Ureter (tissue), 1 donor: ENCODE data around the gene KRTAP12-1. TPM values are rescaled to one million over a fixed set of nuclear protein-coding genes. Genes with fewer than 3 reads are reported as not detected.
"Not testable (repeated sequence)": the region's sequence is repeated elsewhere in the genome, so short reads cannot be mapped to it uniquely, and the experiment has no call there.

ENCODE experiments used
- DNase-seq: peaks from one replicate; pipeline ENCODE4 v3.0.0-alpha.2; 2020; ENCODE audit warnings: low spot score
- total RNA-seq: library from RNA; stranded (reverse); gene quantifications from one replicate; pipeline ENCODE4 v1.2.4, GENCODE V29; 2023
- donor health status: DM: yes; HTN: yes; CAD: no.

The KRTAP12-1 gene
- total RNA-seq, 1 donor from 2014 or later: not detected

DNA sequence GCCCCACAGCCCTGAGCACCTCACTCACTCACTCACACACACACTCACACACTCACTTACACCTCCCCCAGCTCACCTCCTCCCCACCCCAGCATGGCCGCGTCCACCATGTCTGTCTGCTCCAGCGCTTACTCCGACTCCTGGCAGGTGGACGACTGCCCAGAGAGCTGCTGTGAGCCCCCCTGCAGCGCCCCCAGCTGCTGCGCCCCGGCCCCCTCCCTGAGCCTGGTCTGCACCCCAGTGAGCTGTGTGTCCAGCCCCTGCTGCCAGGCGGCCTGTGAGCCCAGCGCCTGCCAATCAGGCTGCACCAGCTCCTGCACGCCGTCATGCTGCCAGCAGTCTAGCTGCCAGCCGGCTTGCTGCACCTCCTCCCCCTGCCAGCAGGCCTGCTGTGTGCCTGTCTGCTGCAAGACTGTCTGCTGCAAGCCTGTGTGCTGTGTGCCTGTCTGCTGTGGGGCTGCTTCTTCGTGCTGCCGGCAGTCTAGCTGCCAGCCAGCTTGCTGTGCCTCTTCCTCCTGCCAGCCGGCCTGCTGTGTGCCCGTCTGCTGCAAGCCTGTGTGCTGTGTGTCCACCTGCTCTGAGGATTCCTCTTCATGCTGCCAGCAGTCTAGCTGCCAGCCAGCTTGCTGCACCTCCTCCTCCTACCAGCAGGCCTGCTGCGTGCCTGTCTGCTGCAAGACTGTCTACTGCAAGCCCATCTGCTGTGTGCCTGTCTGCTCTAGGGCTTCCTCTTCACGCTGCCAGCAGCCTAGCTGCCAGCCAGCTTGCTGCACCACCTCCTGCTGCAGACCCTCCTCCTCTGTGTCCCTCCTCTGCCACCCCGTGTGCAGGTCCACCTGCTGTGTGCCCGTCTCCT lies 35.4 kb downstream of the KRTAP12-1 start, which contains the start of gene KRTAP10-11:
Gene KRTAP10-11, plus strand, starts transcription at position 49 of the 856 bp plus-strand sequence. Its CDS starts 45 bp downstream, at position 94.
- DNase-seq: not testable (repeated sequence)

GRCh38 chr21:44644878-44645277 lies 37.1 kb downstream of the KRTAP12-1 start:
- DNase-seq: no peak

DNA sequence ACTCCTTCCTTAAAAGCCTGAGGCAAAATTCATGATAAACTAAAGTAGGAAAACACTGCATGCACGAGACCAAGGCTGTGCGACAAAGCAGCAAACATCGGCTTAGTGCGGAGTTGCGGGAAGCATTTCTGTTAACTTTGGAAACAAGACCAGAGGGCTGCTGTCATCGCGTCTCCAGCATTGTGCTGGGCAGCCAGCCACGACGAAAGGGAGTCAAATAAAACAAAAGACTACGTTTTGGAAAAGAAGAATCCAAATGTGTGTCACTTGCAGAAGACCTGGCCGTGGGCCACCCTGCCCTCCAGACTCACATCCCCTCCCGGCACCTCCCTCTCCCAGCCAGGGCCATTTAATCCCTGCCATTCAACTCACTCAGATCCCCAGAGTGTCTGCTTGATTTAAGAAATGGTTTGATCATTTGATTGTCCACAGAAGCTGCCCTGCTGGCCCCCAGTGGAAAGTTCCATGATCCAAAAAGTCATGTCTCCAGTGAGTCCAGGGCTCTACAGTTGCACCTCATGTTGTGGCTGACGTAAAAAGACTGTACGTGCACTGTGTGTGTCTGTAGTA lies 38.1 kb downstream of the KRTAP12-1 start:
- DNase-seq: no peak

DNA sequence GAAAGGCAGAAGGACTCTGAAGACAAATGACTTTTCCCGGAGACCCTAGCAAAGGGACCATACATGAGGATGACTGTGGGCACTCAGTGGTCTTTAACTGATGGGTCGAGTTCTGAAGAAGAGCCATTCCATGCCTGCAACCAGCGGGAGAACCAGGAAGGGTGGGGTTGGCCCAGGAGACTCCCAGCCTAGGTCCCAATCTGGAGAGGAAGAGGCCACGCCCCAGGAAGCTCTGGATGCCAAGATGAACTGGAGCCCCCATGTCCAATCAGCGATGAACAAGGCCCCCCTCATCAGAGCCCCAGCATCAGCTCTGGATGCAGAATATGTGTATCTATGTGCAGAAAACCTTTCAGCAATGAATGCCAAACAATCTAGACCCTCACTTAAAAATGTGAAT lies 41.2 kb downstream of the KRTAP12-1 start:
- no peak for DNase-seq

- no peak for DNase-seq
Observed at GRCh38 chr21:44639331-44639655, 42.7 kb downstream of the KRTAP12-1 start.

DNA sequence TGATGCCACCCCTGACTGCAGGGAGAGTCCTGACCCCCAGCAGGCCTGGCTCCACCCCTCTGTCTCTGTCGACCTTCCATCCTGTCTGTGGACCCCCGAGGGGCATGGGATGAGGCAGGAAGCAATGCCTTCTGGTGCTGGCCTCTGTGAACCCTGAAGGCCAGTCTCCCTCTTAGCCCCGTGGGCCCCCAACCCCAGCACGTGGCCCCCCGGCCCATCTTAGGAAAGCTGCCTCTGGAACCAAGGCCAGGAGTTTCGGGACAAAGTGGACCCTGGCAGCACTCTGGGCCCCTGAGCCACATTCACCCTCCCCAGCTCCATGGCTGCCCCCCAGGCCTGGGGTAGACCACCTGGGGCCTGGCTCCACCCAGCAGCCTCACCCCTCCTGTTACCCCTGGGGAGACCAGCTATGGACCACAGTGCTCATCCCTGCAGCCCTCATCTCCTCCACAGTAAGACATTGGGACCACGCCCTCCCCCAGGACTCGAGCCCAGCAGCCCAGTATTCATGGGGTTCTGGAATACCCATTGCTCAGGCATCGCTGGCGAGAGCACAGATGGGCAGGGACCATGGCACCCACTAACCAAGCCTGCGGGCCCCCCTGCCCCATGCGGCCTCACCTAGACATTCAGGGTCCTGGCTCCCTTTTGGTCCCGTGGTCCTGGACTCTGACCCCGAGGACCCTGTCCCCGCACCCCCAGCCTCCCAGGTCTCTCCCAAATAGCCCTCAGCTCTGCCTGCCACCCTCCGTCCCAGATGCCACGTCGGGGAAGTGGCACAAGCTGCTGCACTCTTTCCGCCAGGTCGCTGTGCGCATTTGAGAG lies 43.2 kb downstream of the KRTAP12-1 start:
- not testable (repeated sequence) for DNase-seq

- DNase-seq: not testable (repeated sequence)
Observed at GRCh38 chr21:44637851-44638348, 44.1 kb downstream of the KRTAP12-1 start.

GRCh38 chr21:44637018-44637850 lies 44.7 kb downstream of the KRTAP12-1 start, which contains the start of gene KRTAP10-10:
Gene KRTAP10-10 (plus strand): TSS chr21:44637356. CDS start chr21:44637418, 62 bp downstream.
- DNase-seq: no peak

- DNase-seq: no peak
Observed at GRCh38 chr21:44636209-44637017, 45.5 kb downstream of the KRTAP12-1 start.

GRCh38 chr21:44632067-44632466 lies 49.9 kb downstream of the KRTAP12-1 start:
- DNase-seq: no peak

Other genes starting within 250 kb of the KRTAP12-1 start
- gene LRRC3, start 226.7 kb downstream of the KRTAP12-1 start, total RNA-seq: 3.8 TPM
- not detected for gene KRTAP10-1, start 142.0 kb downstream of the KRTAP12-1 start, total RNA-seq
- gene KRTAP10-2, start 130.7 kb downstream of the KRTAP12-1 start, total RNA-seq: not detected
- gene KRTAP10-3, start 123.4 kb downstream of the KRTAP12-1 start, total RNA-seq: not detected
- gene KRTAP10-4, start 108.4 kb downstream of the KRTAP12-1 start, total RNA-seq: not detected
- not detected for gene KRTAP10-5, start 101.6 kb downstream of the KRTAP12-1 start, total RNA-seq
- gene KRTAP10-6, start 89.7 kb downstream of the KRTAP12-1 start, total RNA-seq: not detected
- gene KRTAP10-7, start 81.6 kb downstream of the KRTAP12-1 start, total RNA-seq: not detected
- gene KRTAP10-8, start 70.1 kb downstream of the KRTAP12-1 start, total RNA-seq: not detected
- gene KRTAP10-9, start 55.1 kb downstream of the KRTAP12-1 start, total RNA-seq: not detected
- not detected for gene KRTAP10-10, start 44.8 kb downstream of the KRTAP12-1 start, total RNA-seq
- gene KRTAP10-11, start 35.7 kb downstream of the KRTAP12-1 start, total RNA-seq: not detected
- not detected for gene KRTAP12-4, start 27.5 kb downstream of the KRTAP12-1 start, total RNA-seq
- gene KRTAP12-3, start 24.2 kb downstream of the KRTAP12-1 start, total RNA-seq: not detected
- not detected for gene KRTAP12-2, start 15.2 kb downstream of the KRTAP12-1 start, total RNA-seq
- not detected for gene KRTAP10-12, start 15.0 kb upstream of the KRTAP12-1 start, total RNA-seq
- 0.10 TPM for gene TSPEAR, start 29.4 kb upstream of the KRTAP12-1 start, total RNA-seq
- 126 TPM for gene UBE2G2, start 119.7 kb upstream of the KRTAP12-1 start, total RNA-seq
- gene SUMO3, start 135.9 kb upstream of the KRTAP12-1 start, total RNA-seq: 73.4 TPM
- 181 TPM for gene PTTG1IP, start 191.5 kb upstream of the KRTAP12-1 start, total RNA-seq
- gene ITGB2, start 238.7 kb upstream of the KRTAP12-1 start, total RNA-seq: 35.7 TPM